ENCODE data around the gene PLB1.

PLB1 gene

GRCh38 chr2:28621172-28622100 is 125.6 kb downstream of the PLB1 start:
- WGBS = 12% methylated on average over 14 of the region's 15 CpGs

GRCh38 chr2:28622101-28622499 is 126.2 kb downstream of the PLB1 start:
- no peak overlapping the region for H2BK120ac ChIP-seq (ENCODE audit: low read depth, low read length)
- H3K27ac ChIP-seq (ENCODE audit: low read length, poor library complexity, severe bottlenecking) = peak overlapping the region; percentile 57
- no peak overlapping the region for H4K91ac ChIP-seq (ENCODE audit: low read length)
- H2BK15ac ChIP-seq (ENCODE audit: low read depth, poor library complexity, severe bottlenecking) = no peak overlapping the region
- peak overlapping the region in 1 of 2 experiments; percentile 31 for H3K4me3 ChIP-seq (ENCODE audit: insufficient read depth in 1 of 2, low read depth in 1 of 2, low read length in 2 of 2)
- peak overlapping the region; percentile 76 to 86 for H3K18ac ChIP-seq (ENCODE audit: low read depth in 1 of 2, low read length in 2 of 2)
- no peak overlapping the region for H3K4ac ChIP-seq (ENCODE audit: low read depth in 1 of 2, low read length in 2 of 2)
- H4K8ac ChIP-seq (ENCODE audit: low read length) = no peak overlapping the region
- H3K23ac ChIP-seq (ENCODE audit: low read length in 2 of 2) = no peak overlapping the region
- H2AFZ ChIP-seq (ENCODE audit: low read depth, low read length) = no peak overlapping the region
- H3K79me1 ChIP-seq (replicated peaks; ENCODE audit: low read length, poor library complexity, severe bottlenecking) = no peaks in the 10 kb centered on the region
- 85% methylated on average over 2 of the region's 2 CpGs for WGBS
- H2BK5ac ChIP-seq (ENCODE audit: low read depth, low read length, poor library complexity, severe bottlenecking) = no peak overlapping the region
- peak overlapping the region in 1 of 2 experiments; percentile 84 for H2BK12ac ChIP-seq (ENCODE audit: low read length in 2 of 2)
- no peak overlapping the region for H3K4me2 ChIP-seq (ENCODE audit: low read length, poor library complexity, severe bottlenecking)
- no peak overlapping the region for H2AK5ac ChIP-seq (ENCODE audit: low read length, severe bottlenecking)
- H3K14ac ChIP-seq (ENCODE audit: low read length in 2 of 2) = no peak overlapping the region
- no peaks in the 10 kb centered on the region for H3K9me3 ChIP-seq (ENCODE audit: control insufficient read depth, low read length)
- DNase-seq = no peak
- H3K36me3 ChIP-seq (ENCODE audit: control insufficient read depth in 1 of 2, insufficient read depth in 2 of 2, low read depth in 1 of 2, low read length in 2 of 2) = no peaks in the 10 kb centered on the region
- no peaks in the 10 kb centered on the region for H3K27me3 ChIP-seq (ENCODE audit: control insufficient read depth in 1 of 2, insufficient read depth in 1 of 2, low read length in 2 of 2)
- H3K9ac ChIP-seq (ENCODE audit: low read length) = peak overlapping the region; percentile 84
- peaks cover 19% of the 10 kb centered on the region for H3K4me1 ChIP-seq (ENCODE audit: control insufficient read depth, insufficient read depth, low read depth, low read length)

More at GRCh38 chr2:28621172-28622100, 125.6 kb downstream of the PLB1 start:
- Histone ChIP-seq H3K4me3 (ENCODE audit: insufficient read depth in 1 of 2, low read depth in 1 of 2, low read length in 2 of 2) (peak overlapping the region in 1 of 2 experiments; percentile 31), H3K14ac (ENCODE audit: low read length in 2 of 2) (peak overlapping the region in 1 of 2 experiments; percentile 63), H3K4me2 (ENCODE audit: low read length, poor library complexity, severe bottlenecking) (peak overlapping the region; percentile 23), H2AK5ac (ENCODE audit: low read length, severe bottlenecking) (peak overlapping the region; percentile 41), H4K8ac (ENCODE audit: low read length) (peak overlapping the region; percentile 79), H3K9me3 (ENCODE audit: control insufficient read depth, low read length) (no peaks in the 10 kb centered on the region), H3K79me1 (replicated peaks; ENCODE audit: low read length, poor library complexity, severe bottlenecking) (no peaks in the 10 kb centered on the region), H3K4me1 (ENCODE audit: control insufficient read depth, insufficient read depth, low read depth, low read length) (peaks cover 18% of the 10 kb centered on the region), H3K36me3 (ENCODE audit: control insufficient read depth in 1 of 2, insufficient read depth in 2 of 2, low read depth in 1 of 2, low read length in 2 of 2) (no peaks in the 10 kb centered on the region), H2BK15ac (ENCODE audit: low read depth, poor library complexity, severe bottlenecking) (no peak overlapping the region), H2BK120ac (ENCODE audit: low read depth, low read length) (peak overlapping the region; percentile 80), H2BK12ac (ENCODE audit: low read length in 2 of 2) (peak overlapping the region; percentile 99), H3K4ac (ENCODE audit: low read depth in 1 of 2, low read length in 2 of 2) (peak overlapping the region; percentile 9 to 27), H3K27ac (ENCODE audit: low read length, poor library complexity, severe bottlenecking) (peak overlapping the region; percentile 57), H3K18ac (ENCODE audit: low read depth in 1 of 2, low read length in 2 of 2) (peak overlapping the region; percentile 76 to 91), H3K9ac (ENCODE audit: low read length) (peak overlapping the region; percentile 84), H4K91ac (ENCODE audit: low read length) (peak overlapping the region; percentile 73), H2BK5ac (ENCODE audit: low read depth, low read length, poor library complexity, severe bottlenecking) (no peak overlapping the region), H3K27me3 (ENCODE audit: control insufficient read depth in 1 of 2, insufficient read depth in 1 of 2, low read length in 2 of 2) (no peaks in the 10 kb centered on the region), H2AFZ (ENCODE audit: low read depth, low read length) (peak overlapping the region; percentile 39), H3K23ac (ENCODE audit: low read length in 2 of 2) (peak overlapping the region in 1 of 2 experiments; percentile 37)
- peak; percentile 100 for DNase-seq

GRCh38 chr2:28623582-28624405 is 127.9 kb downstream of the PLB1 start:
- Histone ChIP-seq H3K27ac (ENCODE audit: low read length, poor library complexity, severe bottlenecking) (no peak overlapping the region), H2BK15ac (ENCODE audit: low read depth, poor library complexity, severe bottlenecking) (peak overlapping the region; percentile 8), H3K4me2 (ENCODE audit: low read length, poor library complexity, severe bottlenecking) (no peak overlapping the region), H2BK5ac (ENCODE audit: low read depth, low read length, poor library complexity, severe bottlenecking) (no peak overlapping the region), H3K14ac (ENCODE audit: low read length in 2 of 2) (no peak overlapping the region), H2AK5ac (ENCODE audit: low read length, severe bottlenecking) (no peak overlapping the region), H2BK120ac (ENCODE audit: low read depth, low read length) (peak overlapping the region; percentile 43), H3K79me1 (replicated peaks; ENCODE audit: low read length, poor library complexity, severe bottlenecking) (no peaks in the 10 kb centered on the region), H3K27me3 (ENCODE audit: control insufficient read depth in 1 of 2, insufficient read depth in 1 of 2, low read length in 2 of 2) (no peaks in the 10 kb centered on the region), H3K4me1 (ENCODE audit: control insufficient read depth, insufficient read depth, low read depth, low read length) (peaks cover 19% of the 10 kb centered on the region), H4K91ac (ENCODE audit: low read length) (peak overlapping the region; percentile 16), H4K8ac (ENCODE audit: low read length) (no peak overlapping the region), H3K9ac (ENCODE audit: low read length) (no peak overlapping the region), H3K36me3 (ENCODE audit: control insufficient read depth in 1 of 2, insufficient read depth in 2 of 2, low read depth in 1 of 2, low read length in 2 of 2) (no peaks in the 10 kb centered on the region), H3K4me3 (ENCODE audit: insufficient read depth in 1 of 2, low read depth in 1 of 2, low read length in 2 of 2) (no peak overlapping the region), H2AFZ (ENCODE audit: low read depth, low read length) (no peak overlapping the region), H3K23ac (ENCODE audit: low read length in 2 of 2) (no peak overlapping the region), H3K4ac (ENCODE audit: low read depth in 1 of 2, low read length in 2 of 2) (peak overlapping the region in 1 of 2 experiments; percentile 18), H3K18ac (ENCODE audit: low read depth in 1 of 2, low read length in 2 of 2) (peak overlapping the region in 1 of 2 experiments; percentile 65), H3K9me3 (ENCODE audit: control insufficient read depth, low read length) (no peaks in the 10 kb centered on the region), H2BK12ac (ENCODE audit: low read length in 2 of 2) (peak overlapping the region; percentile 34 to 85)
- over 99% methylated on average over 12 of the region's 12 CpGs for WGBS
- no peak for DNase-seq

- H2AK5ac ChIP-seq (ENCODE audit: low read length, severe bottlenecking) = no peak overlapping the region
- H3K9ac ChIP-seq (ENCODE audit: low read length) = no peak overlapping the region
- H3K23ac ChIP-seq (ENCODE audit: low read length in 2 of 2) = no peak overlapping the region
- H4K91ac ChIP-seq (ENCODE audit: low read length) = no peak overlapping the region
- no peak overlapping the region for H3K4me3 ChIP-seq (ENCODE audit: insufficient read depth in 1 of 2, low read depth in 1 of 2, low read length in 2 of 2)
- H2BK5ac ChIP-seq (ENCODE audit: low read depth, low read length, poor library complexity, severe bottlenecking) = no peak overlapping the region
- no peak overlapping the region for H3K4ac ChIP-seq (ENCODE audit: low read depth in 1 of 2, low read length in 2 of 2)
- H3K14ac ChIP-seq (ENCODE audit: low read length in 2 of 2) = no peak overlapping the region
- H3K4me1 ChIP-seq (ENCODE audit: control insufficient read depth, insufficient read depth, low read depth, low read length) = peaks cover 19% of the 10 kb centered on the region
- WGBS = 86% methylated on average over 2 of the region's 2 CpGs
- no peak overlapping the region for H4K8ac ChIP-seq (ENCODE audit: low read length)
- H3K9me3 ChIP-seq (ENCODE audit: control insufficient read depth, low read length) = no peaks in the 10 kb centered on the region
- no peak overlapping the region for H3K18ac ChIP-seq (ENCODE audit: low read depth in 1 of 2, low read length in 2 of 2)
- peak; percentile 55 for DNase-seq
- H3K27ac ChIP-seq (ENCODE audit: low read length, poor library complexity, severe bottlenecking) = no peak overlapping the region
- H3K27me3 ChIP-seq (ENCODE audit: control insufficient read depth in 1 of 2, insufficient read depth in 1 of 2, low read length in 2 of 2) = no peaks in the 10 kb centered on the region
- H2AFZ ChIP-seq (ENCODE audit: low read depth, low read length) = no peak overlapping the region
- no peaks in the 10 kb centered on the region for H3K79me1 ChIP-seq (replicated peaks; ENCODE audit: low read length, poor library complexity, severe bottlenecking)
- H2BK120ac ChIP-seq (ENCODE audit: low read depth, low read length) = no peak overlapping the region
- no peak overlapping the region for H2BK15ac ChIP-seq (ENCODE audit: low read depth, poor library complexity, severe bottlenecking)
- H2BK12ac ChIP-seq (ENCODE audit: low read length in 2 of 2) = peak overlapping the region in 1 of 2 experiments; percentile 98
- H3K4me2 ChIP-seq (ENCODE audit: low read length, poor library complexity, severe bottlenecking) = no peak overlapping the region
- no peaks in the 10 kb centered on the region for H3K36me3 ChIP-seq (ENCODE audit: control insufficient read depth in 1 of 2, insufficient read depth in 2 of 2, low read depth in 1 of 2, low read length in 2 of 2)
Observed at GRCh38 chr2:28624436-28624792, 128.6 kb downstream of the PLB1 start.
